Measurements from ENCODE around the gene MAD2L1BP.

The MAD2L1BP gene

GRCh38 chr6:43667245-43668150 lies 31.9 kb downstream of the MAD2L1BP start:
- peak; percentile 77 for DNase-seq (ENCODE audit: low spot score)

- DNase-seq (ENCODE audit: low spot score) = no peak
Observed at GRCh38 chr6:43668151-43669028, 32.8 kb downstream of the MAD2L1BP start.

GRCh38 chr6:43669050-43669921 lies 33.6 kb downstream of the MAD2L1BP start:
- peak; percentile 83 for DNase-seq (ENCODE audit: low spot score)

- DNase-seq (ENCODE audit: low spot score) = no peak
Observed at GRCh38 chr6:43669922-43670622, 34.4 kb downstream of the MAD2L1BP start.

GRCh38 chr6:43670623-43670986 lies 35.0 kb downstream of the MAD2L1BP start:
- DNase-seq (ENCODE audit: low spot score) = no peak

- DNase-seq (ENCODE audit: low spot score) = no peak
Observed at GRCh38 chr6:43671011-43671800, 35.6 kb downstream of the MAD2L1BP start.

- DNase-seq (ENCODE audit: low spot score) = no peak
Observed at GRCh38 chr6:43671801-43672690, 36.4 kb downstream of the MAD2L1BP start.

- DNase-seq (ENCODE audit: low spot score) = no peak
Observed at GRCh38 chr6:43673444-43674084, 37.9 kb downstream of the MAD2L1BP start.

GRCh38 chr6:43674291-43674690 lies 38.7 kb downstream of the MAD2L1BP start:
- DNase-seq (ENCODE audit: low spot score) = no peak

- DNase-seq (ENCODE audit: low spot score) = no peak
Observed at GRCh38 chr6:43674921-43675320, 39.3 kb downstream of the MAD2L1BP start.

GRCh38 chr6:43676962-43677606 lies 41.4 kb downstream of the MAD2L1BP start:
- no peak for DNase-seq (ENCODE audit: low spot score)

GRCh38 chr6:43677759-43678158 lies 42.1 kb downstream of the MAD2L1BP start:
- DNase-seq (ENCODE audit: low spot score) = no peak

GRCh38 chr6:43678341-43678740 lies 42.7 kb downstream of the MAD2L1BP start:
- no peak for DNase-seq (ENCODE audit: low spot score)

GRCh38 chr6:43679057-43679456 lies 43.4 kb downstream of the MAD2L1BP start:
- no peak for DNase-seq (ENCODE audit: low spot score)

- DNase-seq (ENCODE audit: low spot score) = no peak
Observed at GRCh38 chr6:43680308-43681200, 44.9 kb downstream of the MAD2L1BP start.

- no peak for DNase-seq (ENCODE audit: low spot score)
Observed at GRCh38 chr6:43681303-43681702, 45.7 kb downstream of the MAD2L1BP start.

GRCh38 chr6:43682724-43683429 lies 47.2 kb downstream of the MAD2L1BP start:
- no peak for DNase-seq (ENCODE audit: low spot score)
